GM23338 (cell line): ENCODE results near the gene TTYH1. TPM values are rescaled to one million over a fixed set of nuclear protein-coding genes. Genes with fewer than 3 reads are reported as not detected.

Source experiments
- ATAC-seq: fragments of 200-7000 bp; cut with Tn5 transposase; 3 replicates; pipeline ENCODE4 v1.9.1; 2020
- DNase-seq: peaks from one replicate; pipeline ENCODE4 v3.0.0-alpha.2; 2015; ENCODE audit warnings: low spot score
- H2AFZ ChIP-seq: fragments of 200-600 bp; sonication (generic); 2 replicates; pipeline ENCODE4 v1.8.0; 2016; ENCODE audit warnings: antibody characterized with exemption, mild to moderate bottlenecking, moderate library complexity
- H3F3A ChIP-seq: fragments of 200-600 bp; sonication (generic); replicated peaks from 2 replicates; pipeline ENCODE4 v1.8.0; 2017; ENCODE audit warnings: antibody characterized with exemption, mixed run types, low read depth
- H3K27ac ChIP-seq: fragments of 200-600 bp; sonication (generic); 2 replicates; pipeline ENCODE4 v1.6.1; 2016; ENCODE audit warnings: low read depth
- H3K27me3 ChIP-seq: fragments of 200-600 bp; sonication (generic); 2 replicates; pipeline ENCODE4 v1.8.0; 2016; ENCODE audit warnings: mild to moderate bottlenecking, mixed run types, moderate library complexity; ENCODE audit not compliant: insufficient read depth
- H3K36me3 ChIP-seq: fragments of 200-600 bp; sonication (generic); 2 replicates; pipeline ENCODE4 v1.8.0; 2016; ENCODE audit warnings: mild to moderate bottlenecking; ENCODE audit not compliant: insufficient read depth
- H3K4me1 ChIP-seq: fragments of 200-600 bp; sonication (generic); 2 replicates; pipeline ENCODE4 v1.8.0; 2016; ENCODE audit warnings: mild to moderate bottlenecking, moderate library complexity; ENCODE audit not compliant: insufficient read depth
- H3K4me2 ChIP-seq: fragments of 200-600 bp; sonication (generic); 2 replicates; pipeline ENCODE4 v1.7.1; 2017; ENCODE audit warnings: mixed run types
- H3K4me3 ChIP-seq: fragments of 200-600 bp; sonication (generic); 2 replicates; pipeline ENCODE4 v1.6.1; 2016; ENCODE audit warnings: mixed run types
- H3K79me2 ChIP-seq: fragments of 200-600 bp; sonication (generic); replicated peaks from 2 replicates; pipeline ENCODE4 v1.8.0; 2017; ENCODE audit warnings: mild to moderate bottlenecking; ENCODE audit not compliant: insufficient read depth
- H3K9me2 ChIP-seq: fragments of 200-600 bp; sonication (generic); 2 replicates; pipeline ENCODE4 v1.8.0; 2017; ENCODE audit not compliant: insufficient read depth
- H4K20me1 ChIP-seq: fragments of 200-600 bp; sonication (generic); replicated peaks from 2 replicates; pipeline ENCODE4 v1.8.0; 2017; ENCODE audit warnings: mild to moderate bottlenecking; ENCODE audit not compliant: insufficient read depth
- H3K27ac Mint-ChIP-seq: 2 replicates; pipeline ENCODE4 v1.8.0; 2020; ENCODE audit warnings: inconsistent platforms, mild to moderate bottlenecking, moderate library complexity, mixed read lengths
- H3K27me3 Mint-ChIP-seq: 3 replicates; pipeline ENCODE4 v1.8.0; 2022; ENCODE audit warnings: low read depth, mild to moderate bottlenecking, moderate library complexity, mixed read lengths, inconsistent platforms; ENCODE audit not compliant: insufficient read depth, poor library complexity
- H3K36me3 Mint-ChIP-seq: 3 replicates; pipeline ENCODE4 v1.8.0; 2021; ENCODE audit warnings: low read depth, mild to moderate bottlenecking, inconsistent platforms, moderate library complexity, mixed read lengths
- H3K4me1 Mint-ChIP-seq: 3 replicates; pipeline ENCODE4 v1.8.0; 2020; ENCODE audit warnings: mild to moderate bottlenecking, inconsistent platforms, mixed read lengths
- H3K4me3 Mint-ChIP-seq: 3 replicates; pipeline ENCODE4 v1.8.0; 2021; ENCODE audit warnings: moderate library complexity, mild to moderate bottlenecking, inconsistent platforms, mixed read lengths
- H3K9me3 Mint-ChIP-seq: 3 replicates; pipeline ENCODE4 v1.8.0; 2020; ENCODE audit warnings: moderate library complexity, mild to moderate bottlenecking, inconsistent platforms, mixed read lengths
- CREB1 ChIP-seq: fragments of 250-450 bp; sonication (Bioruptor Pico); IDR thresholded peaks from 2 replicates; pipeline ENCODE4 v1.5.0; 2020; ENCODE audit warnings: low read depth, mild to moderate bottlenecking, moderate library complexity
- CTCF ChIP-seq, 2 experiments: fragments of 200-600 bp in 1 of 2; sonication (generic) in 1 of 2; conservative IDR thresholded peaks; 2 replicates each; pipeline versions ENCODE4 v1.5.1 to v1.6.1; 2016 to 2017; ENCODE audit warnings: antibody characterized with exemption in 2 of 2, low read depth in 2 of 2, mild to moderate bottlenecking in 2 of 2, moderate library complexity in 1 of 2
- ETS1 ChIP-seq: IDR thresholded peaks from 2 replicates; pipeline ENCODE4 v1.6.1; 2016; ENCODE audit warnings: antibody characterized with exemption
- EZH2phosphoT487 ChIP-seq: fragments of 200-600 bp; sonication (generic); IDR thresholded peaks from one replicate; pipeline ENCODE4 v1.8.1; 2018; ENCODE audit warnings: antibody characterized with exemption; ENCODE audit not compliant: unreplicated experiment
- REST ChIP-seq: IDR thresholded peaks from one replicate; pipeline ENCODE4 v1.6.1; 2018; ENCODE audit warnings: antibody characterized with exemption; ENCODE audit not compliant: unreplicated experiment
- ZNF114 ChIP-seq: fragments of 250-450 bp; sonication (Bioruptor Pico); IDR thresholded peaks from 2 replicates; pipeline ENCODE4 v1.5.0; 2020; ENCODE audit warnings: mild to moderate bottlenecking, moderate library complexity
- polyA plus RNA-seq: library from polyadenylated mRNA; unstranded; fragments of >200 nt; fragmentation: Nextera tagmentation; extraction: Ambion mirVana; gene quantifications from 2 replicates; pipeline ENCODE4 v1.2.1, GENCODE V29; 2016
- total RNA-seq: library from RNA; depleted of rRNA; stranded (reverse); fragments of >200 nt; shearing (Covaris generic); gene quantifications from 2 replicates; pipeline ENCODE4 v1.2.3, GENCODE V29; 2014

TTYH1 gene
- total and polyA plus RNA-seq, 2 experiments from 2014 or later, result 18.2 to 40.8 TPM

- H4K20me1 ChIP-seq, result peaks cover 3% of the 10 kb centered on the region
- peak overlapping the region; percentile 49 for H3K4me3 ChIP-seq
- H3K27ac ChIP-seq, result no peak overlapping the region
Measured at GRCh38 chr19:54435551-54436016, 20.3 kb downstream of the TTYH1 start.

More at GRCh38 chr19:54435551-54436016, 20.3 kb downstream of the TTYH1 start:
- DNase-seq, result peak; percentile 61
- Histone ChIP-seq H3K27me3 (0 out of 2 replicates have a peak, but pooled peaks cover 3% of the 10 kb centered on the region), H3K4me1 (peaks cover 25% of the 10 kb centered on the region), H3K79me2 (no peaks in the 10 kb centered on the region), H3K9me2 (no peaks in the 10 kb centered on the region), H3K36me3 (no peaks in the 10 kb centered on the region), H2AFZ (no peak overlapping the region), H3K4me2 (peak overlapping the region; percentile 78), H3F3A (no peaks in the 10 kb centered on the region)
- H3K36me3 Mint-ChIP-seq, result peaks cover 15% of the 10 kb centered on the region
- H3K4me1 Mint-ChIP-seq, result peaks cover 50% of the 10 kb centered on the region
- no peak overlapping the region for H3K27ac Mint-ChIP-seq
- 0 out of 4 replicates have a peak, but pooled peaks of 1 of the 2 experiments have one; percentile 6 for TF ChIP-seq CTCF (conservative IDR thresholded peaks at IDR 0.05; ENCODE audit: low read depth in 2 of 2)
- no peak for TF ChIP-seq REST
- no peak for TF ChIP-seq ZNF114 (CRISPR knock-in tag)
- TF ChIP-seq EZH2phosphoT487, result no peak
- TF ChIP-seq ETS1, result no peak
- peak; percentile 25; the same call in 1 of the 2 replicates for TF ChIP-seq CREB1 (CRISPR knock-in tag)
- peak; percentile 24 for ATAC-seq
- H3K27me3 Mint-ChIP-seq, result peaks cover 31% of the 10 kb centered on the region
- no peaks in the 10 kb centered on the region; the same call in 2 of the 3 replicates for H3K9me3 Mint-ChIP-seq
- 0 out of 3 replicates have a peak overlapping the region, but pooled peaks have one; percentile 23 for H3K4me3 Mint-ChIP-seq
